RKO (cell line): ENCODE data around the gene PRXL2A.

Experiments used
- DNase-seq: peaks from one replicate; pipeline ENCODE4 v3.0.0-alpha.2; 2016; ENCODE audit warnings: low spot score

Gene PRXL2A

GRCh38 chr10:80444646-80445319 is 36.4 kb downstream of the PRXL2A start:
- peak; percentile 65 for DNase-seq

GRCh38 chr10:80447436-80448190 is 39.3 kb downstream of the PRXL2A start:
- no peak for DNase-seq

GRCh38 chr10:80448209-80448942 is 40.0 kb downstream of the PRXL2A start:
- DNase-seq = no peak

GRCh38 chr10:80449520-80449919 is 41.2 kb downstream of the PRXL2A start:
- DNase-seq = no peak

GRCh38 chr10:80451132-80451531 is 42.8 kb downstream of the PRXL2A start:
- no peak for DNase-seq

GRCh38 chr10:80452069-80452468 is 43.7 kb downstream of the PRXL2A start:
- DNase-seq = no peak

- DNase-seq = no peak
These were observed 44.3 kb downstream of the PRXL2A start for GRCh38 chr10:80452640-80453039.

GRCh38 chr10:80453056-80453841 is 44.9 kb downstream of the PRXL2A start:
- DNase-seq = no peak

- peak; percentile 79 for DNase-seq
These were observed 45.6 kb downstream of the PRXL2A start, which contains the start of gene TSPAN14 for GRCh38 chr10:80453842-80454512. Gene TSPAN14 (plus strand): TSS chr10:80454310. CDS start chr10:80489234, 34,924 bp downstream.

- peak; percentile 43 for DNase-seq
These were observed 46.4 kb downstream of the PRXL2A start for GRCh38 chr10:80454513-80455460.

- DNase-seq = no peak
These were observed 47.4 kb downstream of the PRXL2A start for GRCh38 chr10:80455461-80456349.

GRCh38 chr10:80457554-80458262 is 49.4 kb downstream of the PRXL2A start:
- no peak for DNase-seq

- DNase-seq = no peak
These were observed 49.9 kb downstream of the PRXL2A start for GRCh38 chr10:80458263-80458625.

GRCh38 chr10:80458638-80459037 is 50.3 kb downstream of the PRXL2A start:
- DNase-seq = no peak

- no peak for DNase-seq
These were observed 50.9 kb downstream of the PRXL2A start for GRCh38 chr10:80459047-80459865.

GRCh38 chr10:80460399-80461207 is 52.3 kb downstream of the PRXL2A start:
- no peak for DNase-seq
